HL-60 (cell line): Measurements from ENCODE around the gene TMEM132A.

Experiments used
- DNase-seq, 2 experiments: peaks; one replicate each; pipeline ENCODE4 v3.0.0-alpha.2; 2010 to 2020; ENCODE audit warnings: low read depth in 1 of 2, low spot score in 1 of 2
- H3K27ac ChIP-seq: fragments of 250-450 bp; sonication (Bioruptor Pico); replicated peaks from 2 replicates; pipeline ENCODE4 v1.5.1; 2020; ENCODE audit warnings: mild to moderate bottlenecking, moderate library complexity
- H3K27me3 ChIP-seq: fragments of 250-450 bp; sonication (Bioruptor Pico); 2 replicates; pipeline ENCODE4 v1.5.1; 2021; ENCODE audit warnings: mild to moderate bottlenecking, moderate library complexity; ENCODE audit not compliant: insufficient read depth, poor library complexity, severe bottlenecking
- H3K4me3 ChIP-seq: replicated peaks from 2 replicates; pipeline ENCODE4 v1.5.1; 2011; ENCODE audit warnings: mild to moderate bottlenecking, control low read depth, low read length; ENCODE audit not compliant: insufficient read depth
- GABPA ChIP-seq: IDR thresholded peaks from 2 replicates; pipeline ENCODE4 v1.6.1; 2012; ENCODE audit warnings: low read depth
- POLR2AphosphoS5 ChIP-seq: IDR thresholded peaks from 2 replicates; pipeline ENCODE4 v1.6.1; 2012; ENCODE audit warnings: low read depth
- SPI1 ChIP-seq: IDR thresholded peaks from 2 replicates; pipeline ENCODE4 v1.6.1; 2012; ENCODE audit warnings: low read depth, mild to moderate bottlenecking, borderline replicate concordance
- TF ChIP-seq, protein P1 (sequence below): IDR thresholded peaks from 2 replicates; pipeline ENCODE4 v1.6.1; 2012; ENCODE audit warnings: low read depth; ENCODE audit not compliant: insufficient replicate concordance
- TF ChIP-seq, protein P2 (sequence below): IDR thresholded peaks from one replicate; pipeline ENCODE4 v1.5.1; 2011; ENCODE audit warnings: low read length, control low read depth, inconsistent platforms; ENCODE audit not compliant: insufficient read depth

The TMEM132A gene

DNA sequence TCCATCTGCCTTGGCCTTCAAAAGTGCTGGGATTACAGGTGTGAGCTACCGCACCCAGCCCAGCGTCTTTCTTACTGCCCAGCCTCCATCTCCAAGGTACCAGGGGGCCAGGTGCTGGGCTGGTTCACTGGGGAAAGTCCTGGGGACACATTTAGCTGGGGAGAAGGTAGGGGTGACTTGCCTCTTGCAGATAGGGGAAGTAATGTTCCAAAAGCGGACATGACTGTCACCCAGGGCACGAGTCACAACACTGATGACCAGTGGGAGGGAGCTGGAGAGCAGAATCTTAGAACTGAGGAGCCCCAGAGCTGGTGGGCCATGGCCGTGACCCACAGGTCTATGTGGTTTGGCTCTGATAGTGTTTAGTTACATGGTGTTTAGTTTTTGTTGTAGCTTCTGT, 30.2 kb downstream of the TMEM132A start:
- no peak overlapping the region for H3K27ac ChIP-seq
- peak in 1 of 2 experiments; percentile 32 for DNase-seq
- H3K4me3 ChIP-seq: no peak overlapping the region
- TF ChIP-seq, protein P1, sequence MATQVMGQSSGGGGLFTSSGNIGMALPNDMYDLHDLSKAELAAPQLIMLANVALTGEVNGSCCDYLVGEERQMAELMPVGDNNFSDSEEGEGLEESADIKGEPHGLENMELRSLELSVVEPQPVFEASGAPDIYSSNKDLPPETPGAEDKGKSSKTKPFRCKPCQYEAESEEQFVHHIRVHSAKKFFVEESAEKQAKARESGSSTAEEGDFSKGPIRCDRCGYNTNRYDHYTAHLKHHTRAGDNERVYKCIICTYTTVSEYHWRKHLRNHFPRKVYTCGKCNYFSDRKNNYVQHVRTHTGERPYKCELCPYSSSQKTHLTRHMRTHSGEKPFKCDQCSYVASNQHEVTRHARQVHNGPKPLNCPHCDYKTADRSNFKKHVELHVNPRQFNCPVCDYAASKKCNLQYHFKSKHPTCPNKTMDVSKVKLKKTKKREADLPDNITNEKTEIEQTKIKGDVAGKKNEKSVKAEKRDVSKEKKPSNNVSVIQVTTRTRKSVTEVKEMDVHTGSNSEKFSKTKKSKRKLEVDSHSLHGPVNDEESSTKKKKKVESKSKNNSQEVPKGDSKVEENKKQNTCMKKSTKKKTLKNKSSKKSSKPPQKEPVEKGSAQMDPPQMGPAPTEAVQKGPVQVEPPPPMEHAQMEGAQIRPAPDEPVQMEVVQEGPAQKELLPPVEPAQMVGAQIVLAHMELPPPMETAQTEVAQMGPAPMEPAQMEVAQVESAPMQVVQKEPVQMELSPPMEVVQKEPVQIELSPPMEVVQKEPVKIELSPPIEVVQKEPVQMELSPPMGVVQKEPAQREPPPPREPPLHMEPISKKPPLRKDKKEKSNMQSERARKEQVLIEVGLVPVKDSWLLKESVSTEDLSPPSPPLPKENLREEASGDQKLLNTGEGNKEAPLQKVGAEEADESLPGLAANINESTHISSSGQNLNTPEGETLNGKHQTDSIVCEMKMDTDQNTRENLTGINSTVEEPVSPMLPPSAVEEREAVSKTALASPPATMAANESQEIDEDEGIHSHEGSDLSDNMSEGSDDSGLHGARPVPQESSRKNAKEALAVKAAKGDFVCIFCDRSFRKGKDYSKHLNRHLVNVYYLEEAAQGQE: no peak
- TF ChIP-seq POLR2AphosphoS5 (no peak), SPI1 (no peak), GABPA (no peak)
- TF ChIP-seq, protein P2, sequence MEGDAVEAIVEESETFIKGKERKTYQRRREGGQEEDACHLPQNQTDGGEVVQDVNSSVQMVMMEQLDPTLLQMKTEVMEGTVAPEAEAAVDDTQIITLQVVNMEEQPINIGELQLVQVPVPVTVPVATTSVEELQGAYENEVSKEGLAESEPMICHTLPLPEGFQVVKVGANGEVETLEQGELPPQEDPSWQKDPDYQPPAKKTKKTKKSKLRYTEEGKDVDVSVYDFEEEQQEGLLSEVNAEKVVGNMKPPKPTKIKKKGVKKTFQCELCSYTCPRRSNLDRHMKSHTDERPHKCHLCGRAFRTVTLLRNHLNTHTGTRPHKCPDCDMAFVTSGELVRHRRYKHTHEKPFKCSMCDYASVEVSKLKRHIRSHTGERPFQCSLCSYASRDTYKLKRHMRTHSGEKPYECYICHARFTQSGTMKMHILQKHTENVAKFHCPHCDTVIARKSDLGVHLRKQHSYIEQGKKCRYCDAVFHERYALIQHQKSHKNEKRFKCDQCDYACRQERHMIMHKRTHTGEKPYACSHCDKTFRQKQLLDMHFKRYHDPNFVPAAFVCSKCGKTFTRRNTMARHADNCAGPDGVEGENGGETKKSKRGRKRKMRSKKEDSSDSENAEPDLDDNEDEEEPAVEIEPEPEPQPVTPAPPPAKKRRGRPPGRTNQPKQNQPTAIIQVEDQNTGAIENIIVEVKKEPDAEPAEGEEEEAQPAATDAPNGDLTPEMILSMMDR: no peak
- peaks cover 19% of the 10 kb centered on the region for H3K27me3 ChIP-seq

DNA sequence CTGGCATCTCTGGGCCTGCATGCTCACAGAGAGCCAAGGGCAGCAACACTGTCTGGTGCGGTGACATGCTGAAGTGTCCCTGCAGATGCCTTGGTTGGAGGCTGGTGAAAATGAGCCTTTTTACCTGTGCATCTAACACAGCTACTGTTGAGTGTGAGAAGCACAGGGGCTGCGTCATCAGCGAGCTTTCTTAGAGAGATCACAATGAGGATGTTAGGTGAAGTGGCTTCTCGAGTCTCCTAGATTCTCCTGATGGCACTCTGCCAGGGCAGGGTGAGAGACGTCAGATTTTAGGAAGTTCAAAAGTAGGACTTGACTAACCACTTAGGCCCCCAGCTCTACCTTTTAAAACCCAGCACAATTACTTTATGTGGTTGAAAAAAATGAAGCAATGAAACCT, 31.3 kb downstream of the TMEM132A start:
- peak in 1 of 2 experiments; percentile 53 for DNase-seq
- H3K4me3 ChIP-seq: no peak overlapping the region
- H3K27ac ChIP-seq: no peak overlapping the region
- TF ChIP-seq POLR2AphosphoS5 (no peak), SPI1 (no peak), GABPA (no peak)
- TF ChIP-seq, protein P1: no peak
- TF ChIP-seq, protein P2: no peak
- peaks cover 10% of the 10 kb centered on the region for H3K27me3 ChIP-seq

DNA sequence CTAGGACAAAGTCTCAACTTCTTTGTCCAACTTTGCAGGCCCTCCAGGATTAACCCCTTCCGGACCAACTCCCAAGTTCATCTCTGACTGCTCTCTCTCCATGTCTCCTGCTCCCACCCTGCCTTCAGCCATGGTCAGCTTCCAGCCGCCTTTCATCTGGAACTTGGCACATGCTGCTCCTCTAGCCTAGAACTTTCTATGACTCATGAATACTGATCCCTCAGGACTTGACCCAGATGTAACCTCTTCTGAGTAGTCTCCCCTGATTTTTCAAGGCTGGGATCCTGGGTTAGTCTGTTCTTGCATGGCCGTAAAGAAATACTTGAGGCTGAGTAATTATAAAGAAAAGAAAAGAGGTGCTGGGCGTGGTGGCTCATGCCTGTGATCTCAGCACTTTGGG, 32.9 kb downstream of the TMEM132A start:
- Histone ChIP-seq H3K27ac (no peak overlapping the region), H3K4me3 (no peak overlapping the region), H3K27me3 (peaks cover 8% of the 10 kb centered on the region)
- TF ChIP-seq, protein P2: no peak
- TF ChIP-seq POLR2AphosphoS5 (no peak), SPI1 (no peak), GABPA (no peak)
- TF ChIP-seq, protein P1: no peak
- DNase-seq: no peak
